ENCODE results near the gene ESPN.

Gene ESPN

DNA sequence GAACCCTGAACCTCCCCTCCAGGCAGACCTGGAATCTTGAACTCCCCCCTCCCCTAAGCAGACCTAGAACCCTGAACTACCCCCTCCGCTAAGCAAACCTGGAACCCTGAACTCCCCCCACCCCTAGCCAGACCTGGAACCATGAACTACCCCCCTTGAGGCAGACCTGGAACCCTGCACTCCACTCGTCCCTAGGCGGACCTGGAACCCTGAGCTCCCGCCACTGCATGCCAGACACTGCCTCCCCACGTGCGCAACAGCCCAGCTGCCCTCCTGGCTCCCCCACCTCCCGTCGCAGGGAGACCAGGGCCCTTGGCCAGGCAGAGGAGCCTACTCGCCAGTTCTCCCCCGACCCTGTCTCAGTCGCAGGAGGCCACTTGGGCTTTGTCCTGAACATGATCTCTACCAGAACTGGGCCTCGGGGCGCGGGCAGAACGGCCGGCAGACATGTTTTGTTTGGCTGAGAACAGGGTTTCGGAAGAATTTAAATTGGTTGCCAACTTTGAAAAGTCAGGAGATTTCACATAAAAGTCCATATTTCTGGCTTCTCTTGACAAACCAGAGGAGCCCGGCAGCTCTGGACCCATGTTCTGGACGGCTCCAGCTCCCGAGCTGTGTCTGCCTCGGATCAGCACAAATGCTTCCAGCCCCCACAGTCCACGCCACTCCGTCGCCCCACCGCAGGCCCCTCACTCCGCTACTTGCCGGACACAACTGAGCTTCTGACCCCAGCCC is 76.1 kb downstream of the ESPN start:
- no peak for DNase-seq

DNA sequence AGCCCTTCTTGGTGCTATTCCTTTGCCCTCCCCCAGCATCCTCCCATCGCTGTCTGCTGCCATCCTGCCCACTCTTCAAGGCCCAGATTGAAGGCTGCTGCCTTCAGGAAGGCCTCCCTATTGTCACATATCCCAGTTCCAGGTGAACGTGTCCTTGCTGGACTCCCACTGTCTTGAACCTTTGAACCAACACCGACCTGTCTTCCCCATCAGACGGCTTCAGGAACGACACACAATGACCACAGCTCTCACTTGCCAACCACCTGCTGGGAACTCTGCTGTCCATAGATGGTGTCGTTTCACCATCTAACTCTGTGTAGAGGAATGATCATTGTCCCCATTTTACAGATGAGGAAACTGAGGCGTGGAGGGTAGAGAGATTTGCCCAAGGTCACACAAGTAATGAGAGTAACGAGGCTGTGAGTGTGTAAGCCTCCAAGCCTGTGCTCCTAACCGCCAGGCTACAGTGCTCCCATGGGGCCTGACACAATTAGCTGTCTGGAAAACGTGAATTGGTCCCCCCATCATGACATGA is 76.8 kb downstream of the ESPN start:
- no peak for DNase-seq

DNA sequence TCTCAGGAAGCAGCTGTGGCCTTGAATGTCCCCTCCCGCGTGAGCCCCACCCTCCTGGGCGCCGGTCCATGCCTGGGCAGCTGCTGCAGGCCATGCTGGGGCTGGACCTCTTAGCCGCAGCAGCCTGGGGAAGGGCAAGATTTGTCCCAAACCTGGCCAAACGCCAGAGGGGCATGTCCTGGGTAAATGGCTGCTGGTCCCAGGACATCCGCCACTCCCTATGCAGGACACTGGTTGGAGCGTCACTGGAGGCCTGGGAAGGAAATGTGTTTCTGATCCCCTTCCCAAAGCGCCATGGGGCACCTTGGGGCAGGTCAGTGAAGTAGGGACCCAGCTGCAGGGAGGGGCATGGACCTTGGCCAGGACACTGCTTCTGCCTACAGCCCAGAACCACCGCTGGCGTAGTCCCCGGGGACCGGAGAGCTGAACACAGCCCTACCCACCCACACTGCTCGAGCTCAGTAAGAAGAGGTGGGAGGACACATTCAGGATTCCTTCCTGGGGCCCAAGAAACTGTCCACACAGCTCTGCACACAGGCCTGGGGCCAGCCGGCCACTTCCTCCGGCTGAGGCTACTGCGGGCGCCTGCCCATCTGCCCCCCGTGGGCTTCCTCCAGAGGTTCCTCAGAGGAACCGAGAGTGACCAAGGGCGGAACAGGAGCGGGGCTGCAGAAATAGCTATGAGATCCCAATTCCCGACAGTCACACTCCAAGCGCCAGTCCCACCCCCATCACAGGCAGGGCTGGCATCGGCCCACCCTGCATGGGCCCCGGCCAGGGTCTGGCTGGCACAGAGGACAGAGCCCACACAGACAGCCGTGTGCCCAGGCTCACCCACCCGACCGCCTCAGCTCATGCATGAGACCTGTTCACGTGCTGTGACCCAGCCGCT is 77.7 kb downstream of the ESPN start:
- DNase-seq: no peak

DNA sequence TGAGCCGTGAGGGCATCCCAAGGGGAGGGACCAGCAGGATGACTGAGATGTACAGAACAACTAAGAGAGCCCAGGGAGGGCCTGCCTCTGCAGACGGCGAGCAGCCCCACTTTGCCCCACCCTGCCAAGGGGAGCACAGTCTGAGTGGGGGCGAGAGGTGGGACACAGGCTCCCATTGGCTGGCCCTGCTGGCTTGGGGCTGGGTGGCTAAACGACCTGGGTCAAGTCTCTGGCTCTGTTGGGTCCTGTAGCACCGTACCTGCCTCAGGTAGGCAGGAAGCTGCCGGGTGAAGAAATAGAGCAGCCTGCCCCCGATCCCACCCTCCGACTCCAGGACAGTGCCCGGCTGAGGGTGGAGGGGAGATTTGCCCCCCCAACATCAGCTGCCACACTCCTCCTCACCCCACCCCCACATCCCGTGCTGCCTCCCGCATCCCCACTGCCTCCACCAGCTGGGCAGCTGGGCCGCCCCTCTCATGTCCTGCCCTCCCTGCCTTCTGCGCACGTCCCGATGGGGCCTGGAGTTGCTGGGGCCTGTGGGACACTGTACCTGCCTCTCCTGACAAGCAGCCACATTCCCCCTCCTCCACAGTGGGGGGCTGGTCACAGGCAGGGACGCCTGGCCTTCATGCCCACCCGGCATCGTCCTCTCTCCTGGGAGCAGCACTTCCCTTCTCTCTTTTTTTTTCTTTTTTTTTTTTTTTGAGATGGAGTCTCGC is 79.5 kb downstream of the ESPN start:
- DNase-seq: no peak

DNA sequence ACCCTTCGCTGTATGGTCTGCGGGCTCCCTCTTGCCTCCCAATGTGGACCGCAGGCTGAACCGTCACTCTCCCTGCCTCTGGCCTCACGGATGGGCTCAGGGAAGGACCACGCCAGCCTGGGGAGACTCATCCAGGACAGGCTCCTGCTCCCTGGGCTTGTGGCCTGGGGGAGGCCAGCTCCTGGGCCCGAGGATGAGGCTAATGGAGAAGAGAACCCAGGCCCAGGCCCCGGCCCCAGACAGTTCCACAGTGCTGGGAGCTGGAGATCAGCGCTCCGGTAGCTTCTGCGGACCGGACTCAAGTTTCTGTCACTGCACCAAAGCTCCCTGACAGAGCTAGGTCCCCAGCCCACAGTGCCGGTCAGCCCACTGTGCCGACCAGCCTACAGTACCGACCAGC is 80.3 kb downstream of the ESPN start:
- no peak for DNase-seq

DNA sequence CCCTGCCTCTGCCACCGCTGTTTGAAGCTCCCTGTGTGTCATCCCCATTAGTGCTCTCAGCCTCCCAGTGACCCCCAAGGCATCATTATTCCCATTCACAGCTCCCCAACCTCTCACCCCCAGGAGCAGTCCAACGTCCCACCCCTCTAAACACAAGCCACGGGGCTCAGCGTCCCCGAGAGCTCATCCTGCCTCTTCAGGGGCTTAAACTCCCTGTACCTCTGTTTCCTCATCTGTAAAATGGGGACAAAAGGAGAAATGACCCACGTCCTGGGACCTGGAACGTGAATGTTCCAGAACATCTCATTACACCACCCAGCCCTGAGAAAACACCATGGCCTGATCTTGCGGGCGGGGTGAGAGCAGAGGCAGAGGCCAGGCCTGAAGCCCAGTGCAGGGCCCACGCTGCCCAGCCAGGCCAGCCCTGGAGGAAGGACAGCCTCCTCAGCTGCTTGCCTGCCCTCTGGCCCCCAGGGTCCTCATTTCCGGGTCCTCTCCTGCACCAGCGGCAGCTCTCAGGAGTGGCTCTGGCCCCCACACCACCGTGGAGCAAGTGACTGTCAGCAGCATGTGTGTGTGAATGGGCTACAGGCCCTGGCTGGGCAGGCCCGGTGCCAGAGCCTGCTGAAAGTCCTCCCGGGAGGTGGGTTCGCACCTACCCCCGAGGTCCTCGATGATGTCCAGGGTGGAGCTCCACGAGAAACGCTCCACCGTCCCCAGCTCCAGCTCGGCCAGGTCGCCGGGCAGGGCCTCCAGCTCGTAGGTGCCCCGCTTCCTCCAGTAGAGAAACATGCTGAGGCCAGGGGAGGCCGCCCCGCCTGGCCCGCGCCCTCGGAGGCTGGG is 81.0 kb downstream of the ESPN start:
- no peak for DNase-seq

DNA sequence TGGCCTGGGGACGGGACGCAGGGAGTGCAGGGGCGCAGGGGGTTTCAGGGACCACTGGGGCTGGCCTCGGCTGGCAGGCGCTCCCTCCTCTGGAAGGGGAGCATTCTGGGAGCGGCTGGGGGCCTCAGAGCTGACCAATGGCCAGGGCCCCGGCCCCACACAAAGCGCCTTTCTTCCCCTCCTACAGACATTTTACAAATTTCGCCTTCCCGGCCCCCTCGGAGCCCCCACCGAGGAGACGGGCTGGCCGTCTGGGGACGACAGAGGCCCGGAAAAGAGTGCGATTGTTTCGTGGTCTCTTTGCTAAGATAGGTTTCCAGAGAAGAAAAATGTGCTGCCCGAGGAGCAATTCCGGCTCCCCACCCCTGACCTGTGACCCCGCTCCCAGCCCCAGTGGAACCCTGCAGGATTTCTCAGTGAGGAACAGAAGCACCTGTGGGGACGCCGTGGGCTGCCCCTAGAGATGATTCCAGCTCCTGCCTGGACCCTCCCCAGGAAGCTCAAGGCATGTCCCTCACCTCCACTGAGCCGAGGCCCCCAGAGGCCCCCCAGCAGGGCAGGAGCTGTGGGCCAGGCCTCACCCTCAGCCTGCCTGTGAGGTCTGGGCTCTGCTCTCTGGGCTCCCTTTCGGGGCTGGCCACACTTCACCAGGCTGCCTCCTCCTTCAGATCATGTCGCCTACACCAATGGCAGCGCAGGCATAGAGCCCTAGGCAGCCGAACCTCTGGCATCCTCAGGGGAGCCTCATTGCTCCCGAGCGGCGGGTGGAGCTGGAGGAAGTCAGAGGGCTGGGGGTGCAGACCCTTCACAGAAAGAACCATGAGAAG is 81.8 kb downstream of the ESPN start:
- DNase-seq: no peak

DNA sequence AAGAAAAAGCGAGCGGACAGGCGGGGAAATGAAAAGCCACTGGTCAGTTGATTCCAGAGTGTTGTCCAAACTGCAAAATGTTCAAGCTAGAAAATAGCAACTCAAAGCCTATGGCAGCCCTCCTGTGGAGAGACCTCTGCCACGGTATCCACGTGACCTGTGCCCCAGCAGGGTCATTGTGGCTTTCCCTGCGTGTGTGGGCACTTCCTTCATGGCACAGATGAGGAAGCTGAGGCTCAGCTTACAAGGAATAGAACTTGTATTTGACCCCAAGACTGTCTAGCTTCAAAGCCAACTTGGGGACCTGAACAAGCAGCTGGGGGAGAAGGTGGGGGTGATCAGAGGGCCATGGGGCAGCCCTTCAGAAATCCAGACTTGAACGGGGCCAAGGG is 82.5 kb downstream of the ESPN start:
- DNase-seq: no peak

DNA sequence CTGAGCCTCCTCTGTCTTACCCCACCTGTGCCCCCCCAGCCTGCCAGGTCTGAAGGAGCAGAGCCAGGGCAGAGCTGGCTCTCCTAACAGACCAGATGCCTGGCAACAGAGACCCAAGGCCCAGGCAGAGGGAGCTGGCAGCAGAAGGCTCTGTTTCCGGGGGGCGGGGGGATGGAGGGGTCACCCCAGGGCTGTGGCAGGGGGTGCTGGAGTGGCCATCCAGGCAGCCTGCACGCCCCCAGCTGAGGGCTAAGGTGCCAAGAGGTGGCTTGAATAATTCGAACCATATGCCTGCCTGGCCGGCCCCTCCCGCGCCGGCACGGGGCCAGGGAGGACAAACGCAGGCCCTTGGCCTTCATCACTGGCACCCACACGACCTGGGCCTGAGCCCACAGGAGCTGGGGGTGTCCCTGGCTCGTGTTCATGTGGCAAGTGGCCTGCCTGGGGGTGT is 82.9 kb downstream of the ESPN start:
- DNase-seq: no peak

DNA sequence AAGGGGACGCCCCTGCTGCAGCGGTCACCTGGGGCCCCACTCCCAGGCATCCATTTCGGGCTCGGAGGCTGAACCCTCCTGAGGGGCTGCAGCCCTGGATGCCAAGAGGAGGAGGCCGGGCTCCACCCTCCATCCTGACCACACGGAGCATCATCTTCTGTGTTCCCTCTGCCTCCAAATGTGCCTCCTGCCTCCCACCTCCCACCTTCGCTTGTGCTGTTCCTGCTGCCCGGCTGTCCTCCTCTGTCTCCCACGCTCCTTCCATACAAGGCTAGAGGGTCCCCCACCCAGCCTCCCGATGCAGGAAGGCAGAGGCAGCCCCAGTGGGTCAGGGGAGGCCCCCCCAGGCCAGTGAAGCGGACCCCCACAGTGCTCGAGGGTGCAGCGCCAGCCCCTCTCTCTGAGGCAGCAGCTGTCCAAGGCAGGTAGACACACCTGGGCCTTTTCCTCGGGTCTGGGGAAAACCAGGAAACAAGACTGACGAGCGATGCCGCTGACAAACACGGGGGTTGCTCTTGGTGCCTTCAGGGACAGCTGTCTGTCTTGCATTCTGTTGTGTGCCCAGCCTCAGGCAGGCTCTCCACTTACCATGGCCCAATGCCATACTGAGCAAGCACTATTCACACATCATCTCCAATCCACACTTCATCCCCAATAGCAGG is 83.7 kb downstream of the ESPN start:
- no peak for DNase-seq

DNA sequence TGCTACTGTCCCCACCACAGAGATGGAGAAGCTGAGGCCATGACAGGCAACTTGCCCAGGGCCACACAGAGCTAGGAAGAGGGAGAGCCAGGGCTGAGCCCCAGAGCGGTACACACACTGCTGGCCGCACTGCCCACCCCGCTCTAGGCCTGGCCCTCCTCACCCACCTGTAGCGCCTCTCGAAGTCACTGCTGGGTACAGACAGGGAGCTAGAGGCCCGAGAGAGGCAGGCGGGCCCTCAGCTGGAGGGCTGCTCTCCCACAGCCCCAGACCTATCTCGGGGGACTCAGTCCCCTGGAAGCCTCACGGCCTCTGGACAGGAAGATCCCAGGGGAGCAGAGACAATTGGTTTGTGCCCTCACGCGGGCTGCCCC is 84.2 kb downstream of the ESPN start:
- no peak for DNase-seq

DNA sequence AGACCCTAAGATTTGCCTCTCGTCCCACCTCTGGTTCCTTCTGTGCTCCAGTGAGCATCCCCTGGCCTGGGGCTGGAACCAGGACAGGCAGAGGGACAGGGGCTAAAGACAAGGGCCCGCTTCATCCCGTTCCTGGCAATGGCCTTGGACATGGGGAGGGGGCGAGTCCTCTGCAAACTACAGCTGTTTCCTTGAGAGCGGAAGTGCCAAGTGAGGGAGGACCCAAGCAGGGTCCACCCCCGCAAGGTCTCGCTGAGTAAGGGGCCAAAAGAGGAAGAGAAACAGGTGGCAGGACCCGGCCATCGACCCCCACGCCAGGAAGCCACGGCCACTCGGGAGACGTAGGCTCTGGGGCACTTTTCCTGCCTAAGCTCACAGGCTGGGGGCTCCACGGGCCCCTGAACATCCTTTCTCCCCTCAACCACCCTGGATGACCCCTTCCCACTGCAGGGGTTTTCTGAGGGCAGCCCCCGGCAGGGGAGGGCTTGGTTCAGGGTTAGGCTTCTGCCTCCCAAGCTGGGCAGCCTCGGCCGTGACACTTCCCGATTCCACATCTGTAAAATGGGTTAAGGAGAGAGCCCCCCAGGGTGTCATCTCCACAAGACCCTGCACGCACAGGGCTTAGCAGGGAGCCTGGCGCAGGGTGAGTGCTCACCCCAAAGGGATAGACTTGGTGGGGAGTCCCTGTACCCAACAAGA is 84.8 kb downstream of the ESPN start:
- no peak for DNase-seq

DNA sequence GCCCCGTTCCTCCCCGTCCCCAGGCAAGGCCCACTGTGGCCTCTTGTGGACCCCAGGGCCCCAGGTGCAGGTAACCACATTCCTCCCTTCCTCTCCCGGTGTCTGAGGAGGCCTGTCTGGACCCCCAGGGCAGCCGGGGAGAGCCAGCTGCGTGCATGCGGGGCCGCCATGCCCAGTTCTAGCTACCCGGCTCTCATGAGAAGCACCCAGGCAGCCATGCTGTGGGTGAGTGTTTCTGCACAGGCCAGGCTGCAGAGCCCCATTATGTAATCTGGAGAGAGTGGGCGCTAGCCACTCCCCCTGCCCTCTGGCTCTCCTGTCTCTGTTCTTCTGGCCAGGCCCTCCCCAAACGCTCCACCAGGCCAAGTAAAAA is 85.3 kb downstream of the ESPN start:
- DNase-seq: no peak

DNA sequence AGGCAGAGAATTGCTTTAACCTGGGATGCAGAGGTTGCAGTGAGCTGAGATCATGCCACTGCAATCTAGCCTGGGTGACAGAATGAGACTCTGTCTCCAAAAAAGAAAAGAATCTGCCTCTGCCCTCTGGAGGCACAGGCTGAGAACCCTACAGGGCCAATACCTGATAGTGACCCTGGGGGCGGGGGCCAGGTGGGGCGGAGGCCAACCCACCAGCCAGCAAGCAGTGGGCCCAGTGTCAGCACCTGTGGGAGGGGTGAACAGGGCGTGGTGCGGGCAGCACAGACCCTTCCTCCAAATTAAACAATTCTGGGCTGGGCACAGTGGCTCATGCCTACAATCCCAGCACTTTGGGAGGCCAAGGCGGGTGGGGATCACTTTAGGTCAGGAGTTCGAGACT is 85.9 kb downstream of the ESPN start:
- no peak for DNase-seq

Measured in CD4-positive, alpha-beta T cell treated with Interleukin-4 for 4 hours (primary cell).